Measurements from ENCODE around the gene AQR.

AQR gene

DNA sequence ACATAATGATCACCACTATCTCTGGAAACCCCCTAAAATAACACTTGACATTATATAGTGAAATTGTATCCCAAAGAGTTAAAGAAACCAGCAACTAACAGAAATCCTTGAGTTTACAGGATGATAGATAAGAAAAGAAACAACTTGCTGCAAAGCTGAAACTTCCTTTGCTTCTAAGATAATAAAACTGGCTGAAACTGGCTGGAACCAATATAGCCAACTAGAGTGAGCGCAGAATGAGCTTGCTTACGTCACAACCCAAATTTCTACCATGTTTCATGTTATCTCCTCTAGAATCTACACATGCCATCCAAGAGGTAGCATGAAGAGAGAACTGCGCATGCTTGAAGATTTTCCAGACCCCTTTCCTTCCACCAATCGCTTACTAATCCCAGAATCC is 90.4 kb downstream of the AQR start:
- no peak for DNase-seq (ENCODE audit: low read depth)

DNA sequence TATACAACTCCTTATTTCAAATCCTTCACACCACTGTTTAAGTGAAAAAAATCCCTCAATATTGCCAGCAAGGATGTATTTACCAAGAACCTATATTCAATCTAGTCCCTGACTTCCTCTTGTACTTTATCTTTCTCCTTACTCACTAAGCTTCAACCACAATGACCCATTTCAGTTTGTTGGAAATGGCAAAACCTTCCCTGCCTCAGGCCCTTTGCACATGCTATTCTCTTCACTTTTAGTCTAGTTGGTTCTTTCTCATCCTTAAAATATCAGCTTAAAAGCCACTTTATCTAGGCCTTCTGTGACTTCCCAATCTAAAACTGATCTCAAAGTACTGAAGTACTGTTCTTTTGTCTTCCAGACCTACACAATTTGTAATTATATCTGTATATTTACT is 92.9 kb downstream of the AQR start:
- DNase-seq (ENCODE audit: low read depth), result no peak

DNA sequence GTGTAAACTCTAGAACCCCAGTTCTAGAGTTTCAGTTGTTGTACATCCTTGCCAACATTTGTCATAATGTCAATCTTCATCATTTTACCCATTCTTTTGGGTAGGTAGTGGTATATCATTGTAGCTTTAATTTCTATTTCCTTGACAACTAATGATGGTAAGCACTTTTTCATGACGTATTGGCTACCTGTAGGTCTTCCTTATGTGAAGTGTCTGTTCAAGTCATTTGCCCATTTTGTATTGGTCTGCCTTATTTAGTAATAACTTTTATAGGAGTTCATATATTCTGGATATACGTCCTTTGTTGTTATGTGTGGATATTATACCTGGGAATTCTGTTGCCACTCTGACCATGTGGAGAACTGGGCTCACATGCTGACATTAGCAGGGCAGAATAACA is 100.4 kb downstream of the AQR start:
- DNase-seq (ENCODE audit: low read depth), result no peak

DNA sequence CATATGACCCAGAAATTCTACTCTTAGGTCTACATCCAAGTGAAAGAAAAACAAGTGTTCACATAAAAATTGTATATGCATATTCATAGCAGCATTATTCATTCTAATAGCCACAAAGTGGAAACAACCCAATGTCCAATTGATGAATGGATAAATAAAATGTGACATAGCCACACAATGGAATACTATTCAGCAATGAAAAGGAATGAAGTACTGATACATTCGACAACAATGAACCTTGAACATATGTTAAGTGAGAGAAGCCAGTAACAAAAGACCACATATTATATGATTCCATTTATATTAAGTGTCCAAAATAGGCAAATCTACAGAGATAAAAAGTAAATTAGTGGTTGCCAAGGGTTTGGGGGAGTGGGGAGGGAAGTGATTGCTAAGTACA is 104.0 kb downstream of the AQR start:
- no peak for DNase-seq (ENCODE audit: low read depth)

DNA sequence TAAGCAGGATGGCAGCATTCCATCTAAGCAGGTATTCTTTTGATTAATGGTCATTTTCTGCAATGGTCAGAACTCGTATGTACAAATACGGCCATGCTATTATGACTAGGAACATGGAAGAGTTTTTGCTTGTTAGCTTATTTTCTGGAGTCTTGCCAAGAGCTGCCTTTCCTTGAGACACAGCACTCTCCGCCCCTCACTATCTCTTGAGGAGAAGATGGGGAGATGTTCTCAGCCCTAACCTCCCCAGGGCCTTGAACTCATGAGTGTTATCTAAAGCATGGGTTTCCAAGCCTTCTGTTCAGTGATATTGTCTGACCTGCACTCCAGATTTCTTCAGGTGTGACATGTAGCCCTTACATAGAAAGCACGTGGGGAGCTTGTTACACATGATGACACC is 108.3 kb downstream of the AQR start:
- DNase-seq (ENCODE audit: low read depth), result no peak

DNA sequence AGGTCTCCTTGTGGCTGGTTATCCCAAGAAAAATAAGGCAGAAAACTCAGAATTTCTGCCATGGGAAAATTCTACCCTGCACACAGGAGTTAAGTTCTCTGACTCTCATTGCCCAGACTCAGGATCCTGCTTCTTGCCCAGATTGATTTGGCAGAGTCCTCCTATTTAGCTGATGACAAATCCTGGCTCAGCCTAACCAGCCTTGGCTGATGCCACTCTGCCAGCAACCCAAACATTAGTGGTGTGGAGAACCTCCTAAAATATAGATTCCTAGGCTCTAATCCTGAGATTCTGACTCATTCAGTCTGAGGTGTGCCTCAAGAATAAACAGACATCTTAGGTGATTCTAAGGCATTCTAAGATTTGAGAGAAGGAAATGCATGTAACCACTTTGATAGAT is 113.6 kb downstream of the AQR start:
- no peak for DNase-seq (ENCODE audit: low read depth)

DNA sequence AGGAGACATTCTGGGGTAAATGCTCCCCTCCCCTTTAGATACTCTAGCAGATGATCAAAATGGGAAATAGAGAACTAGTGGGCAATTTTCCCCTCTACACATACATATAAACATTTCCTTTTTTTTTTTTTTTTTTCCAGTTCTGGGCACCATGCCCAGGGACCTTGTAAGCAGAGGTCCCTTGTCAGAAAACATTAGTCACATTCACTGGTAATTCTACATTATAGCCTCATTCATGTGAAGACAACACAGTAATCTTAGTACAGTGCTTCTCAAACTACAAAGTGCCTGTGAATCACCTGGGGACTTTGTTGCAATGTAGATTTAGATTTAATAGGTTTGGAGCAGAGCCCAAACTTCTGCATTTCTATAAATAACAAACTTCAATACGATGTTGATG is 114.1 kb downstream of the AQR start:
- DNase-seq (ENCODE audit: low read depth), result peak; percentile 40

DNA sequence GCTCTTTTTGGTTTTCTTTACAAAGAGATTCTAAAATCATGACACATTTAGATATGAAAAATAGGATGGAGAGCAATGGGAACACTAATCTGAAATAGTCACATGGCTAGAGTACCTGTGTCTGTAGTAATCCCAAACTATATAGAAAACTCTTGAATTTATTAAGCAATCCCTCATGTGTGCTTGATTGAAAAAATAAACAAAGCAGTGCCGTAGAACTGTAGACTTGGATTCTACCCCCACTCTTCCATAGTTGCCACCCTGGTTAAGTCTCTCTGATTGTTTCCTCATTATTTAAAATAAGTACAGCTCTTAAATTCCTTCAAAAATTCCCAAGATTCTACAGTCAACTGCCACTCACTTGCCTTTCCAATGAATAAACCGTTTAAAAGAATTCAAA is 115.3 kb downstream of the AQR start:
- no peak for DNase-seq (ENCODE audit: low read depth)

DNA sequence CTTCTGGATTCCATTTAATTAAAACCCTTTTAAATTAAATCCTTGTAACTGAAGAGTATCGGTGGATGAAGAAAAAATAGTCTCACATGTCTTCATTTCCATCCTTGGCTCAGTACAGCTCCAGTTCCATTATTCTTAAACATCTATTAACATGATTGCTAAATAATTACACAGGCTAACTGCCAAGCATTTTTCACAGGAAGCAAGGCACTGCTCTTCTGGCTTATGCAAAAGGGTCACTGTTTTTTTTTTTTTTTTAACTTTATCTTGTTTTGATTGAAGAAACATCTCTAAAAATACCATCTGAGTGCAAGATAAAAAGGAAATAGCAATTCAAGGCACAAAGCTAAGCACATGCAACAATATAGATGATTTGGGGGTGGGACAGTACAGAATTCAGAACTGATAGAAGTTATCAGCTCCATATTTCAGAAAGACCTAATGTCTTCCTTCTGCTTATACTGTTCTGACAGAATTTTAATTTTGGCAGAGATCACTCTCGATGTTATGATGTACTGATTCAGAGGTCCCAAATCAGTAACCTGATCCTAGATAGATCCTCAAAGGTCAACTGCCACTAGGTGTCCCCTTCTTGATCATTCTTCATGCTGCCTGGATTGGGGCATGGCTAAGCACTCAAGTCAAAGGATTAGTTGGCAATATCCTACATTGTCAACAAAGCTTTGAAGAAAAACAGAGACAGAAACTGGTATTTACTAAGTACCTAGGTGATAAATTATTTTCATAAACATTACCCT is 116.4 kb downstream of the AQR start:
- DNase-seq (ENCODE audit: low read depth), result no peak

DNA sequence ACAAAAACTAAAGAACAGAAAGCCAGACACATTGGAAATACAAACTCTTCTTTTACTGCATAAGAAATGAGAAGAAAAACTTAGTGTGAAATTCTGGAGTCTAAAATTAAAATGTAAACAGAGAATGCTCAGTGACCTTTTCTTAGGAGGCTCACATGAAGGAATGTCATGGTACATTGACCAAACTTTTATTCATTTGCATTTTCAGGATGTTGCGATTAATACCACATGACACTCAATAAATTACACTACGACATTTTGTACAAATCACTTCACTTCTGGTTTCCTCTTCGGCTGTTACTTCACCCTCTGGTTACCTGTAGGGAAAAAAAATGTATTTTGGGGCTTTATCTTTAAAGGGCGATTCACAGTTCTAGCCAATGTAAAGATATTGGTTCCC is 117.8 kb downstream of the AQR start:
- no peak for DNase-seq (ENCODE audit: low read depth)

DNA sequence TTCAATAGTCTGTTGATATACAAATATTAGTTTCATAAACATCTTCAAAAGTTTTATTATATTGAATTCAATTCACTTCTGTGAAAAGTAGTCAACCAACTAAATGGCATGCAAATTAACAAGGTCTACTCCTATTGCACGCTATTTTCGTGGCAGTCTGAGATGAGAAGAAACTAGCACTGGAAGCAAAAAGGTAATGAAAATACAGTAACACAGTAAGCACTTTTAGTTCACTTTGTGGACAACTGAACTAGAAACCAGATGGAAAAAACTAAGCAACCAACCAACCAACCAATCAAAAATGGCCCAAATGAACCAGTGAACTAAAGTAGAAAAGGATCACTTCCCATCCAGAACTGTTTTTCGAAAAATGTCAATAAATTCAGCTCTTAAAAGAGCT is 118.5 kb downstream of the AQR start:
- no peak for DNase-seq (ENCODE audit: low read depth)

DNA sequence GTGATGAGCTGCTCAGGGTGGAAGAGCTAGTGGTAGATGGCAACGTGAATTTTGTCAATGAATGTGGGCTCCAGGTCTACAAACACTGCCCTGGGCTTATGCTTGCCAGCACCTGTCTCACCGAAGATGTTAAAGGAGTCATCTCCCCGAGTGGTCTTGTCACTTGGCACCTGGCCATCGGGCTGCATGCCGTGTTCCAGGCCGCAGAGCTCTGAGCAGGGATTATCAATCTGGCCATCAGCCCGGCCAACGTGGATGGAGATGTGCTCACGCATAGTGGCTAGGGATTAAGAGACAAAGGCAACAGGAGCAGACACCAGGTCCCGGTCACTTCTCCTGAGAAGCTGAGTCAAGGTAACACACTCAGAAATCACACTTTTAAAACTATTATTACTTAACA is 119.4 kb downstream of the AQR start:
- no peak for DNase-seq (ENCODE audit: low read depth)

DNA sequence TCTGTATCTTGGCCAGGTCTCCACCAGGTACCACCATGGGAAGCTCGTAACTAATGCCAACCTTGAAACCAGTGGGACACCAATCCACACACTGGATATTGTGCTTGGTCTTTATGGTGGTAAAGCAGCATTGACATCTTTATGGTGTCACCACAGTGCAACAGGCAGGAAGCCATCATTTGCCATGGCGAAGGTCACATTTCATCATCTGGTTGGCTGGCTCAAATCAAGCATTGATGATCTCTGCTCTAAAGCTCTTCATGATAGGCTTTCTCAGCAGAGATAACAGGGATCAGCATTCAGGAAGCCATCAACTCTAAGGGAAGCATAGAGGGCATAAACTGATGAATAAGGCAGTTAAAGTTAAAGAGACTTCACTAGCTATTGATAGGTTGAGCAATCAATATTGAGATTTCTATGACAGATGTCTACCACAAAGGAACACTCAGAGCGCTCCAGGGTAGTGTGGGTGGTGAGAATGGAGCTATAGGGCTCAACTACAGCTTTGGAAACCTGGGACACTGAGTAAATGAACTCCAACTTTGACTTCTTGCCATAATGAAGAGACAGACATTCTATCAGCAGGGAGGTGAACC is 120.1 kb downstream of the AQR start:
- DNase-seq (ENCODE audit: low read depth), result no peak

DNA sequence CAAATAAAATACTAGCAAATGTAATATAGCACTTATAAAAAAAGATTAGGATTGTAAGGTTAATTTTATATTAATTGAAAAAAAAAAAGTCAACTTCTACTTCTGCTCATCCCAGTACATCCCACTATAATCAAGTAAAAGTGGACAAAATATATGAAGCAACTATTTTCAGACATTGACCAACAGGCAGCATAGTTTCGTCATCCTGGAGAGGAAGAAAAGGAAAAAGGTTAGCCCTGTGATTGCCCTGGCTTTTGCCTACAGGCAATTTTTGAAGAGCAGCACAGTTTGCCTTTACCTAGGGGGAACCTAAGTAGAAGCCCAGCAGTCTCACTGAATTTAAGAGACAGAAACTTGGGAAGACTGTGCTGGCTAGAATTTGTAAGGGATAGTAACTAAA is 121.9 kb downstream of the AQR start:
- no peak for DNase-seq (ENCODE audit: low read depth)

DNA sequence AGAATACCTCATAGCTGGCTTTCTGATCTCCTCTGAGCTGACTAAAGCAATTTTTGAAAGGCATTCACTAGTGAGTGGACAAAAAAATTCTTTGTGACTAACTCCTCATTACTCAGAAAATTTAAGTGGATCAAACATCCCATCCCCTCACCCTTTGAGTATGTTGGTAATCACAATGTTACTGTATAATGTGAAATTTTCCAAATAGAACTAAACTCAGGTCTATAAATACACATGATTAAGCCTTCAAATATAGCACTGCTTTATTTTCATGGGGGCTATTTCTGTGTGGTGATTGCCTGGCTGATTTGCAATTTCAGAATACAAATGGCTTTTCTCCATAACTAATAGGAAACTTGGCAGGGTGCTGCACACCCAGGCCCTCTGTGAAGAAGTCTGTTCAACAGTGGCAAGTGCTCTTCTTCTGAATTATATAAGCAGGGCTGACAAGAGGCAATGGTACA is 128.2 kb downstream of the AQR start:
- no peak for DNase-seq (ENCODE audit: low read depth)

DNA sequence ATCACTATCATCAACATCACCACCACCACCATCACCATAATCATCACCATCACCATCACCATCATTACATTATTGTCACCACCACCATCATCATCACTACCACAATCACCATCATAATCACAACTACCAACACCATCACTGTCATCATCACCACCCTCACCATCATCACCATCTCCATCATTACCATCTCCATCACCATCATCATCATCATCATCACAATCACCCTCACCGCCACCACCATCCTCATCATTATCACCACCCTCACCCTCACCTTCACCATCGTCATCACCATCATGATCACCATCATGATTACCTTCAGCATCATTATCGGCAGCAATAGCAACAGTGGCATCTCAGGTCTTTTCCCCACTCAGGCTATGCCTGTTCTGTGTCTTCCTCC is 131.3 kb downstream of the AQR start:
- DNase-seq (ENCODE audit: low read depth), result no peak

DNA sequence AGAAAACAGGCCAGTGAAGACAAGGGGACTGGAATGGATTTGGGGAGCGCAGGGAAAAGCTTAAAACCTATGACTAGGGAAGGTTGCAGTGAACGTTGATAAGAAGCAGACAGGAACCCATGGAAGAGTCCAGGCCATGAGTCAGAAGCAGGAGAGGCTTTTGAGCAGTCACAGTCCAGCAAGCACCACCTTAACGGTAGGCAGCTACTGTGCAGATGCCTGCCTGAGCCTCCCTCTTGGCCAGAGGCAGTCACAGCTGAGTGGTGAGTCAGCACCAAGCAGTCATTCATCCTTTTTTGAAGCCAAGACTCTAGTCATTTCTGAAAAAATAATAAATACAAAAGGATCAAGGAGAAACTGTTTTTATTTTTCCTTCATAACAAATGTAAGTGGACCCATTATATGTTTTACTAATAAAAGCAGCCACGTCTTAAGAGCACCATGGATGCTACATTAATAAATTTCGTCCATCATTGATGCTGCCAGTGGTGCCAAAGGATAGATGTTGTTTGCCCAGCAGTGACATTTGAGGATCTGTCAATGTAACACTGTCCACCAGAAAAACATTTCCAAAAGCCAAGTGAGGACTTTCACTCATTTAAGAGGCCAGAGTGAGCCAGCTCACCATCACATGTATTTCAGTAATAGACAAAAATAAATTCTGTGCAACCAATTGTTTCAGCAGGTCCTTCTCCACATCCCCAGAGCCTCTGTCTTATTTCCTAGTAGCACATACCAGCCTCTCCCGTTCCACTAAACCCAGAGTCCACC is 132.1 kb downstream of the AQR start:
- DNase-seq (ENCODE audit: low read depth), result no peak

DNA sequence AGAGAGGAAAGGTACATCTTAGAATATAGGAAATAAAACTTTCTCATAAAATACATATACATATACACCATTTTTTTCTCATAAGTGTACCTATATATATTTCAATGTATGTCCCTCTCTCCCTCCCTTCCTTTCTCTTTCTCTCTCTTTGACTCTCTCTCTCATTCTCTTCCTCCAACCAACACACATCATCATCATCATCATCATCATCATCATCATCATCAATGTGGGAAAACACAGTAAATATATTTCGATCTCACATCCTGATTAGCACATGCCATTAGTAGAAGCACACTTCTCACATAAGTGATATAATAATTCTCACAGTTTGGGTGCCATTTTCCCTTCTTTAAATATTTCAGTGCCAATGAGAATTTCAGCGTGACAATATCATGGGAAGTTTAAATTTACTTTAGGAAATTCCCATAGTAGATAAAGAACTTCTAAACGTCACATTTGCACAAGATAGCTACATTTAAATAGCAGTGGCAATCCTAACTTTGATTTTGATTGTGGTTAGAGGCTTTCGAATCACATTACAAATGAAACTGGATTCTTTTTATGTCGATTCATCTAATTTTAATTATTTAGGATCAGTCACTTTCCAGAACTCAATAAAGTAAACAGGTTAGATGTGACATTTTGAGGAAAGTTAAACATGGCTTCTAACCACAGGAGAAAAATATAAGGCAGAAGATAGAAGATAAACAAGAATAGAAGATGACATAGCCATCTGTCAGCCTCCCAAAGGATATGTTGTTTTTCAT is 141.2 kb downstream of the AQR start:
- no peak for DNase-seq (ENCODE audit: low read depth)

DNA sequence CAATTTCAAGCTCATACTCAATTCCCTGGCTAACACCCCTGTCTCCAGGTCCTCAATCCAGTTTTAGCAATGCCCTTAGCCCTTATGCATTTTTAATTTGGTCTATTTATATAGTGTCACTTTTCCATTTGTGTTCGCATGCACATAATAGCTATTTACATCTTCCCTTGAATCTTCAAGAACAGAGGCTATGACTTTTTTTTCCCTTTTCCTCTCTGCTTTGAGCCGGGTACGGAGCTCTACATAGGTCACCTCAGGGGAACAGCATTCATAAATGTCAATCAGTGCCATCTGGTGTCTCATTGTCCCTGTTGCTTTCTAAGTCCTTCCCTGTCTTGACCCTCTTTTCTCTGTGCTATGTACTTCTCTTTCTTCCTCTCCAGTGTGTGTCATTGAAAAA is 147.7 kb downstream of the AQR start:
- DNase-seq (ENCODE audit: low read depth), result no peak

DNA sequence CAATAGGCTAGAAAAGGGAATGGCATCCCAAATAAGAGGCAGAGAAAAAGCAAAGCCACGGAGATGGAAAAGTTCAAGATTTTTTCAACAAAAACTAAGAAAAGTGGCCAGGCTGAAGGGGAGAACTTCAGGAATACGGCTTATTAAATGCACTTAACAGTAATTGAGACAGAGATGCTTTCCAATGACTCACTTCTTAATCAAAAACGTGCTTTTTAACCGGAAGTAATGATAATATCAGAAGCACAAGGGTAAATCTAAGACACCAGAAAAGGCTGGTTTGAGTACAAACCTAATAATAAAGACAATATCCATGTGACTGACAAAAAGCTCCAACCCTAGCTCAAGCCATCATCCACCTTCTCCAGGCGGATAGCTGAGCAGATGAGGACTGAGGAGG is 149.4 kb downstream of the AQR start:
- DNase-seq (ENCODE audit: low read depth), result no peak

DNA sequence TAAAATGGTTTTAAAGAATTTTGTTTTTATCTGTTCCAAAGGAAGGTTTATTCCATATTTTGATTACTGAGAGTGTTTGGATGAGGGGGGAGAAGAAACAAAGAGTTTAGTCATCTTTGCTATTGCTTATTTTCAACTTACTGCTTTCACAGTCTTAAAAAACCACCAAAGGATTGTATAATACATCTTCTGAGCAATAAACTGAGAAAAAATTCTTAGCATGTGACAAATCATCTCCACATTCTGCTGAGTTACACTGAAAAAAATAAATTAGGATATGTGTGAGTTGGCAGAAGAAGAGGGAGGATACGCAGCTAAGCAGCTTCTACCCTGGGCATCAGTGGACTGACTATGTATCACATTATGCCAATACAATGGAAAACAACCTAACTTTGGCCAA is 151.0 kb downstream of the AQR start:
- DNase-seq (ENCODE audit: low read depth), result peak; percentile 49

DNA sequence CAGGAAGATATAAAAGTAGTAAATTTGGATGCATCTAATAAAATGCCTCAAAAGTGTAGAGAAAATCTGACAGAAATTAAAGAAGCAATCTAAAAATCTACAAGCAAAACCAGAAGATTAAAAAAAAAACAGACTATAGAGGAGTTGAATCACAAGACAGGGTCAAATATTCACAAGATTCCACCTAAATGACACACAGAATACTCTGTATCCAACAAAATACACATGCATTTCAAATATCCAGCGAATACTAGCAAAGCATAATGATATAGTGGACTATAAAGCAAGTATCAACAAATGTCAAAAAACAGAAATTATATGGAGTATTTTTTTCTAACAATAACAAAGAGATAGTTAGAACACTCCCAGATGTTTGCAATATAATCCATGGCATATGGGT is 153.7 kb downstream of the AQR start:
- peak; percentile 38 for DNase-seq (ENCODE audit: low read depth)

Data from GM04504 (cell line).